HepG2 (cell line): ENCODE measurements around the gene SECTM1. TPM values are rescaled to one million over a fixed set of nuclear protein-coding genes. Genes with fewer than 3 reads are reported as not detected.

Experiments used
- ERF ChIP-seq: IDR thresholded peaks from 2 replicates; pipeline ENCODE4 v1.6.1; 2018; ENCODE audit warnings: missing biosample characterization, missing genetic modification reagents
- FOXA3 ChIP-seq: IDR thresholded peaks from 2 replicates; pipeline ENCODE4 v1.6.1; 2016; ENCODE audit warnings: missing genetic modification reagents, missing compliant biosample characterization
- FOXK2 ChIP-seq: fragments of 450-650 bp; IDR thresholded peaks from 2 replicates; pipeline ENCODE4 v1.6.1; 2016
- GABPA ChIP-seq, 2 experiments: IDR thresholded peaks; 2 replicates each; pipeline ENCODE4 v1.6.1; 2011 to 2016; ENCODE audit warnings: low read depth in 2 of 2, low read length in 1 of 2, missing biosample characterization in 1 of 2, missing genetic modification characterization in 1 of 2
- IRF9 ChIP-seq: sonication (generic); formaldehyde crosslinking; IDR thresholded peaks from 2 replicates; pipeline ENCODE4 v1.8.0; 2022; ENCODE audit warnings: missing genetic modification reagents, mild to moderate bottlenecking, borderline replicate concordance
- MXD4 ChIP-seq: IDR thresholded peaks from 2 replicates; pipeline ENCODE4 v1.6.1; 2016; ENCODE audit warnings: mild to moderate bottlenecking, missing biosample characterization, missing genetic modification reagents
- RELA ChIP-seq: sonication (generic); formaldehyde crosslinking; IDR thresholded peaks from 2 replicates; pipeline ENCODE4 v1.4.0; 2020; ENCODE audit warnings: missing genetic modification reagents
- SPEN ChIP-seq: sonication (generic); formaldehyde crosslinking; IDR thresholded peaks from 2 replicates; pipeline ENCODE4 v1.5.1; 2020; ENCODE audit warnings: low read depth, mild to moderate bottlenecking, missing genetic modification reagents
- SRSF4 ChIP-seq: fragments of 200-400 bp; formaldehyde crosslinking; IDR thresholded peaks from one replicate; pipeline ENCODE4 v1.6.1; 2018; ENCODE audit warnings: mild to moderate bottlenecking, low read depth, low read length, moderate library complexity; ENCODE audit not compliant: poor library complexity, severe bottlenecking
- SYNCRIP ChIP-seq: fragments of 200-400 bp; formaldehyde crosslinking; IDR thresholded peaks from 2 replicates; pipeline ENCODE4 v1.6.1; 2018; ENCODE audit warnings: mild to moderate bottlenecking, low read depth, low read length; ENCODE audit not compliant: insufficient read depth
- TAF1 ChIP-seq: sonication (generic); formaldehyde crosslinking; IDR thresholded peaks from 2 replicates; pipeline ENCODE4 v1.4.0; 2020; ENCODE audit warnings: missing genetic modification reagents
- TFDP2 ChIP-seq: sonication (generic); formaldehyde crosslinking; IDR thresholded peaks from 2 replicates; pipeline ENCODE4 v1.4.0; 2020; ENCODE audit warnings: missing genetic modification reagents
- TOE1 ChIP-seq: sonication (generic); formaldehyde crosslinking; IDR thresholded peaks from 2 replicates; pipeline ENCODE4 v1.4.0; 2020; ENCODE audit warnings: mild to moderate bottlenecking, missing genetic modification reagents
- ZBTB39 ChIP-seq: sonication (generic); formaldehyde crosslinking; IDR thresholded peaks from 2 replicates; pipeline ENCODE4 v1.5.0; 2020; ENCODE audit warnings: missing genetic modification reagents
- ZBTB4 ChIP-seq: sonication (generic); formaldehyde crosslinking; IDR thresholded peaks from 2 replicates; pipeline ENCODE4 v1.4.0; 2020; ENCODE audit warnings: missing genetic modification reagents, mild to moderate bottlenecking, borderline replicate concordance
- ZBTB7B ChIP-seq: sonication (generic); formaldehyde crosslinking; IDR thresholded peaks from 2 replicates; pipeline ENCODE4 v1.4.0; 2020; ENCODE audit warnings: missing genetic modification reagents
- ZNF121 ChIP-seq: sonication (generic); formaldehyde crosslinking; IDR thresholded peaks from 2 replicates; pipeline ENCODE4 v1.5.0; 2020; ENCODE audit warnings: mild to moderate bottlenecking, missing genetic modification reagents
- ZNF18 ChIP-seq: sonication (generic); formaldehyde crosslinking; IDR thresholded peaks from 2 replicates; pipeline ENCODE4 v1.8.0; 2022; ENCODE audit warnings: mild to moderate bottlenecking, missing genetic modification reagents; ENCODE audit not compliant: insufficient replicate concordance
- ZNF30 ChIP-seq: sonication (generic); formaldehyde crosslinking; IDR thresholded peaks from 2 replicates; pipeline ENCODE4 v1.5.0; 2020; ENCODE audit warnings: mild to moderate bottlenecking, missing genetic modification reagents
- polyA plus RNA-seq, 8 experiments: library from polyadenylated mRNA; depleted of rRNA in 3 of 8; stranded (reverse) in 7 of 8; unstranded in 1 of 8; fragments of >200 nt; fragmentation: Illumina TruSeq in 4 of 8; extraction: Trizol in 4 of 8; gene quantifications; 2 replicates each; pipeline versions ENCODE4 v1.2.1 to v1.2.3, GENCODE V29; 2011 to 2016; ENCODE audit warnings: low read depth in 4 of 8, missing spikeins in 1 of 8, mixed read lengths in 1 of 8; ENCODE audit not compliant: insufficient read depth in 1 of 8
- total RNA-seq, 5 experiments: library from RNA; depleted of rRNA; stranded (reverse); fragments of >200 nt; fragmentation: Illumina TruSeq; extraction: Trizol; gene quantifications; 2 replicates each; pipeline ENCODE4 v1.2.3, GENCODE V29; 2016; ENCODE audit warnings: low read depth in 1 of 5

SECTM1 gene
- total and polyA plus RNA-seq, 2 of the 13 experiments (the other 11 are each of a cell fraction or from before 2014, with no cell fraction given): 3.5 to 5.3 TPM

GRCh38 chr17:82302991-82303943, 30.3 kb downstream of the SECTM1 start (continued):
- TF ChIP-seq IRF9 (no peak; the same call in 1 of the 2 replicates), TAF1 (CRISPR knock-in tag) (peak; percentile 61; the same call in 1 of the 2 replicates), ZBTB39 (CRISPR knock-in tag) (no peak), ERF (CRISPR knock-in tag) (peak; percentile 87), ZBTB4 (CRISPR knock-in tag) (no peak), TOE1 (CRISPR knock-in tag) (no peak), ZNF30 (CRISPR knock-in tag) (peak; percentile 53; the same call in 1 of the 2 replicates), SPEN (CRISPR knock-in tag) (peak; percentile 64; the same call in 1 of the 2 replicates), GABPA (IDR thresholded peaks at IDR 0.05; ENCODE audit: low read depth, low read length) (no peak), GABPA (CRISPR knock-in tag; IDR thresholded peaks at IDR 0.05; ENCODE audit: low read depth) (no peak), RELA (CRISPR knock-in tag) (no peak), ZBTB7B (CRISPR knock-in tag) (peak; percentile 90), MXD4 (CRISPR knock-in tag) (no peak), SYNCRIP (no peak), FOXA3 (CRISPR knock-in tag) (peak; percentile 33; the same call in 1 of the 2 replicates), ZNF121 (no peak), TFDP2 (no peak), FOXK2 (no peak), ZNF18 (CRISPR knock-in tag) (peak; percentile 63), SRSF4 (no peak)
